ENCODE results near the gene HEATR3.

HEATR3 gene, protein sequence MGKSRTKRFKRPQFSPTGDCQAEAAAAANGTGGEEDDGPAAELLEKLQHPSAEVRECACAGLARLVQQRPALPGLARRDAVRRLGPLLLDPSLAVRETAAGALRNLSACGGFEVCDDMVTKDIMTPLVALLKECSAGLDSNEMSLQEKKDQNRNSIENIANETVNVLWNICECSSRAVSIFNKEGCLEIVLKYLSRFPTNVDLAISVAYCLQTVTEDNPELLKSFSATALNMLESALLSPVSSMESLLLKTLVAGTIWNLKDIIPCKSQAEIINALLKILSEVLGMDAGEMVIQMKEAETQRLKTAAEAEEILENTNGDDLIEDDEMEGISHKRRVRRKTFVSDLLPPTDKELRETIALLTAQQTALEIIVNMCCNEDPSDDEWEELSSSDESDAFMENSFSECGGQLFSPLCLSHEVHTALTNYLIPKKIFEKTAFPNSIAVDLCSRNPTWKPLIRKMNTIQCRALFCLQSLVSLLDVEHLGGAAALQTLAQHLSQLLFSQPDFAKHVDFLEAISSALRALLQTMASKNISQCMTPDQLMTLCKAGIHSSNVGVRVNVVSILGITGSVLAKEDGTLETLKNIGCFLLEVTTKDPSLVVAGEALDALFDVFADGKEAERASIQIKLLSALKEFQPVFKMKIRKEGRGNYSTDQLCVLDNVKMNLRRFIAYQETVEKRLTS

DNA sequence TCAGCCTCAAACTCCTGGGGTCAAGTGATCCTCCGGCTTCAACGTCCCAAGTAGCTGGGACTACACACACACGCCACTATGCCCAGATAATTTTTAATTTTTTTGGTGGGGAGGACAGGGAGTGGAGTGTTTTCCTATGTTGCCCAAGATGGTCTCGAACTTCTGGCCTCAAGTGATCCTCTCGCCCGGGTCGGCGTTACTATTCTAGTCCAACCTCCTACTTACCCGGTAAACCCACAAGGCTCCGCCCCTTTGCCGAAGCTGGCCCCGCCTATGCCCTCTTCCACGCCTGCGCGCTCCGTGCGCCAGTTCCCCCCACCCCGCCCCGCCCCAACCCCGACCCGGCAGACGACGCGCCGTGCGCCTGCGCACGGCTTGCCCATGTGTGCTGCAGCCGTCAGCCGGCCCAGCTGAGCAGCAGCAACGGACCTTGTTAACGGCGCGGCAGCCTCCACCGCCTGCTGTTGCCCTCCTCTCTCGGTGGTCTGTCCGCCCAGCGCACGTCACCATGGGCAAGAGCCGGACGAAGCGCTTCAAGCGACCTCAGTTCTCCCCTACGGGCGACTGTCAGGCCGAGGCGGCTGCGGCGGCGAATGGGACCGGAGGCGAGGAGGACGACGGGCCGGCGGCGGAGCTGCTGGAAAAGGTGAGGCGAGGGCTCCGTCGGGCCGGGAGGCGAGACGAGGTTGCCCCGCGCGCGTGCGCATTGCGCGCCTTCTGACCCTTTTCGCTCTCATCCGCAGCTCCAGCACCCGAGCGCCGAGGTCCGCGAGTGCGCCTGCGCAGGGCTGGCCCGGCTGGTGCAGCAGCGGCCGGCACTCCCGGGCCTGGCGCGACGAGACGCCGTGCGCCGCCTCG, at the start of gene HEATR3:
Gene HEATR3, plus strand, starts transcription at position 347 of the 858 bp plus-strand sequence. Its CDS starts 162 bp downstream, at position 509.
- peak; percentile 89 for DNase-seq (ENCODE audit: low spot score)

DNA sequence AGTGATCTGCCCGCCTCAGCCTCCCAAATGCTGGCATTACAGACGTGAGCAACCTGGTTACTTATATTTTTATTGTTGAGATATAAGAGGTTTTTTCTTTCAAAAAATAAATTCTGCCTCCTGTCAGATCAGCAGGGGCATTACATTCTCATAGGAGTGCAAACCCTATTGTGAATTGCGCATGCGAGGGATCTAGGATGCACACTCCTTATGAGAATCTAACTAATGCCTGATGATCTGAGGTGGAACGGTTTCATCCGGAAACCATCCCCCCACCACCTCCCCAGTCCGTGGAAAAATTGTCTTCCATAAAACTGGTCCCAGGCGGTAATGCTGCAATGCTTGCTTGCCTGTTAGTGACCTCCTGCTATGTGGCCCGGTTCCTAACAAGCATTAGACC, 48.2 kb upstream of the HEATR3 start:
- no peak for DNase-seq (ENCODE audit: low spot score)

DNA sequence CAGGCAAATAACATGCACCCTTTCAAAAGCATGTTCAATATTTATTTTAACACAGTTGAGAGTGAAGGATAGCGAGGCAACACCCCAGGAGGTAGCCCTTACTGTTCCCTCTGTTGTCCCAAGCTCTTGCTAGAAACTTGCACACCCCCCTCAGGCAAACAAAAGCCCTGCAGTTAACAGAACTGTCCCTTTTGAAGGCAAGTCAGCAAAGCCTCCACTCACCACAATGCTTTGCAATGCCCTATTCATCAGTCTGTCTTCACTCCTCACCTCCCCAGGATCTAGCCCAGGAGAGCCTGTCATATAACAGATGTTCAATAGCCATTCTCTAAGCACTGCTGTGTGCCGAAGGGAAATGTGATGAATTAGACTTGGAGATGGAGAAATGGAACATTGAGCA, 44.2 kb upstream of the HEATR3 start:
- DNase-seq (ENCODE audit: low spot score) = no peak

DNA sequence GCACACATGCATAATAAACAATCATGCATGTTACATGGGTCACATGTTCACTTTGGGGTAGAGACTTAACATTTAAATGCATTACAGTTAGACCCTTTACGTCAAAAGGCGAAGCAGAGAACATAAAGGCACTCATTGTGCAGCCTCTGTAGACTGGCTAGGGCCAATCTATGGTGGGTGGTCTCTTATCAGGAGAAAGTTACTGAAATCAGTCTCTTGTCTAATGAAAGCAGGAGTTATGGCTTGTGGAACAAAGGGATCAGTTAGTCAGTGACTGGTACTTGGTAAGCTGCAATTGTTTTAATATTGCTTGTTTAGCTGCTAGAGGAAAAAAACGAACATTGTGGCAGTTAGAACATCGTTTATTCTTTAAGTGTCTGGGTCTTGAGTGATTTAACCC, 42.1 kb upstream of the HEATR3 start:
- no peak for DNase-seq (ENCODE audit: low spot score)

DNA sequence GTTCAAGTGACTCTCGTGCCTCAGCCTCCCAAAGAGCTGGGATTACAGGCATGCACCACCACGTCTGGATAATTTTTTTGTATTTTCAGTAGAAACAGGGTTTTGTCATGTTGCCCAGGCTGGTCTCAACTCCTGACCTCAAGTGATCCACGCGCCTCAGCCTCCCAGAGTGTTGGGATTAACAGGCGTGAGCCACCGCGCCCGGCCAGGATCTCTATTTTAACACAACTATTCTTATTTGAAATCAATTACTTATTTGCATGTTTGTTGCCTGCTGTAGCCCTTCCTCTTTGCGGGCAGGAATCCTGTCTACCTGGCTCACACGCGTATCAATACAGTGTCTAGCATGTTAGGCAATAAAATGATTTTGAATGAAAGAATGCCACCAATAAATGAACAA, 41.6 kb upstream of the HEATR3 start:
- no peak for DNase-seq (ENCODE audit: low spot score)

DNA sequence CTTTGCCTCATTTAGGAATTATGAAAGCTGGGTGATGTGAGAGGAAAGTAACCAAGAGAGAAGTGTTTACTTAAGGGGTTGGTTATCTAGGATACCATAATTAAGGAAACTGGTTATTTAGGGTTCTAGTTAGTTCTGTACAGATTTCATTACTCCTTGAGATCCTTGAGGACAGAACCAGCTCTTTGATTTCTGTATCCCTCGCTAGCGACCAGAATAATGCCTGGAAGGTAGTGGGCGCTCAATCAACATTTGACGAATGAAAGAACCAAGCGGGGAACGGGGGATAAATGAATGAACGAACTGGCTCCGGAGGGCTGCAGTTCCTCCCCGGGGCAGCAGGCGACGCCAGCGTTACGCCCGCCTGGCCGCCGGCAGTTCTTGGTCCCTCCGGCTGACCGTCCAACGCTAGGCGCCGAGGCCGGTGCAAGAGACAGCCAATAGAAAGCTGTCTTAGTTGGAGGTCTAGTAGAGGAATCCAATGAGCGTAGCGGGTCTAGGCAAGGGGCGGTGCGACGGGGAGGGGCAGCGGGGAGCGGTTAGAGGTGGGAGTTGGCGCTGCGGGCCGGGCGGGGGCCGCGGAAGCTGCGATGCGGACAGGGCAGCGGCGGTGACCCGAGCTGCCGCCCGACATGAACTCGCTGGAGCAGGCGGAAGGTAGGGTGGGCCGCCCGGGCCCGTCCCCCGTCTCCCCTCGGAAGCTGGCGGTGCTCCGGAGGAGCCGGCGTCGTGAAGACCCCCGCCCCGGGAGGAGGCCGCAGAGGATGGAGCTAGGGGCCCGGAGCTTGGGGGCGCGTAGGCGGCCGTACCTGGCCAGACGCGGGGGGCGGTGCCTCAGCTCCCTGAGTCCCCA, 40.9 kb upstream of the HEATR3 start, which contains the start of gene CNEP1R1:
Gene CNEP1R1, plus strand, starts transcription at position 542 of the 853 bp plus-strand sequence. Its CDS starts 91 bp downstream, at position 633.
- DNase-seq (ENCODE audit: low spot score) = peak; percentile 94

DNA sequence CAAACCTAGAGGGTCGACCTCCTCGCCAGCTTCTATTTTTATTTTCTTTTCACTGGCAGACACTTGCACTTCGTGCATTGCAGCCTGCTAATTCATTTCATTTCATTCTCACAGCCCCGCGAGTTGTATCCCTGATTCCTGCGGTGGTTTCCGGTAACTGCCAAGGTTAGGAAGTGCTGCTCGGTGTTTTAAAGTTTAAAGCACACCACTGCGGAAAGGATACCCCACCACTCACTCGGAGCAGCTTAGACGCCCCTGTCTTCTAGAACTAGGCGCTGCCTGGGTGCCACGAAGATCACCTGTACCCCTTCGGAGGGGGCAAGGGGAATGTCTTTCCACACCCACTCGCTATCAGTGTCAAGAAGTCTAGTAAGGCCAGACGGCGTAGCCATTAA, 40.2 kb upstream of the HEATR3 start:
- no peak for DNase-seq (ENCODE audit: low spot score)

DNA sequence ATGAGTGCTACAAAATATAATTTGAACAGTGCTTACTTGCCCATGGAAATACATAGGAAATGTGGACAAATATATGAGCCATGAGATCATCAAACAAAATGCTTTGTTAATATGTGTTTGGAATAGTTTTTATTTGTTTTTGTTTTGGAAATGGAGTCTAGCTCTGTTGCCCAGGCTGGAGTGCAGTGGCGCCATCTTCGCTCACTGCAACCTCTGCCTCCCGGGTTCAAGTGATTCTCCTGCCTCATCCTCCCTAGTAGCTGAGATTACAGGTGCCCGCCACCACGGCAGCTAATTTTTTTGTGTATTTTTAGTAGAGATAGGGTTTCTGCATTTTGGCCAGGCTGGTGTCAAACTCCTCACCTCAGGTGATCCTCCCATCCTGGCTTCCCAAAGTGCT, 37.9 kb upstream of the HEATR3 start:
- no peak for DNase-seq (ENCODE audit: low spot score)

DNA sequence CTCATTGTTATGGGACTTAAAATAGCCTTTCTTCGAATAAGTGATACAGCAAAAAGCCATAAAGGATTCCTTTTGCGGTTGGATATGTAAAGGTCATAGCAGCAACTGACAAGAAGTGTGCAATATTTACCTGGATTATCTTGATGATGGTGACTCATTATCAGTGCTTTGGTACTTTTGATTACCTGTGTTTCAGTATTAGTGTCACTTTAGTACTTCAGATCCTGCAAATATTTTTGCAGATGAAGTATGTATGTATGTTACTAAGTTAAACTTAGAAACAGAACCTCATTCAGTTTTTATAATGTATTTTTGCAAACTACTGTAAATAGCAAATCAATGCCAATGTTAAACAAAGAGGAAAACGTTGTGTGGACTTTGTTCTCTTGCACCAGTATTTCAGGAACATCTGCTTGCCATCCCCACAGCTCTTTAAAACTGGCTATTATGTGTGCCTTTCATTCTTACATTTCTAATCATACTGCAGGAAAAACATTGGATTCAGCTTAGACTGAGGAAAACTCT, 30.2 kb upstream of the HEATR3 start:
- no peak for DNase-seq (ENCODE audit: low spot score)

DNA sequence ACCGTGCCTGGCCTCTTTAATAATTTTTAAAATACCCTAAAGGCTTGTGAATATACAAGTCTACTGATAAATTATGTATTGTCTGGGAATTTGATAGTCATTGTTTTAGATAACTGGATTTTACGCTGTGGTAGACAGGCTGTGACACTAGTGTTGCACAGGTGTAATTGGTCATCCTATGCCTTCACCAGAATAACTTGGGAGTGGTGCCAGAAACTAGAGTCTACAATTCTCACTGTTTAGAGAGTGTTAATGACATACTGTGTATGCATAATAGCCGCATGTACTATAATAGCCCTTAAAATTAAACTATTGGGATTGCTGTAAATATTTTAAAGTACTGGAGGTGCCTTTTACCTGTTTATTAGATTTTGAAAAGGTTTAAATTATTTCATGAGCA, 29.3 kb upstream of the HEATR3 start:
- DNase-seq (ENCODE audit: low spot score) = no peak

DNA sequence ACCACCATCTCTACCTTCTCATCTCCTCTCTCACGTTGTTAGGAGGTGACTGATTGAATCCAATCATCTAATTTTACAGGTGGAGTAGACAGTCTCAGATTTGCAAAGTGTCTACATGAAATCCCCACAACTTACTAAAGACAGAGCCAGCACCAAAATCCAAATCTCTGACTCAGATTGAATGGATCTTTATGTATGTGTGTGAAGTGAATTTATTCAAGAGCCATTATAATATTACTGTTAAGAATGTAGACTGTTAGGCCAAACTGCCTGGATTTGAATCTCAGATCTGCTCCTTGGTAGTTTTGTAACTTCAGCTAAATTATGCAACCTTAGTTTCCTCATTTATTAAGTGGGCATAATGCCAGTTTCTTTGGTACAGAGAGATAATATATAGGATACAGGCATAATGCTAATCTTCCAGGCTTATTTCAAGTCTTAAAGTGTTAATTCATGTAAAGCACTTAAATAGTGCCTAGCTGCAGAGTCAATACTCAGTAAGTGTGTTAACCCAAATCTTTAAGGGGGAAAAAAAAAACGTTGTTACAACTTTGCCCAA, 28.0 kb upstream of the HEATR3 start:
- no peak for DNase-seq (ENCODE audit: low spot score)

DNA sequence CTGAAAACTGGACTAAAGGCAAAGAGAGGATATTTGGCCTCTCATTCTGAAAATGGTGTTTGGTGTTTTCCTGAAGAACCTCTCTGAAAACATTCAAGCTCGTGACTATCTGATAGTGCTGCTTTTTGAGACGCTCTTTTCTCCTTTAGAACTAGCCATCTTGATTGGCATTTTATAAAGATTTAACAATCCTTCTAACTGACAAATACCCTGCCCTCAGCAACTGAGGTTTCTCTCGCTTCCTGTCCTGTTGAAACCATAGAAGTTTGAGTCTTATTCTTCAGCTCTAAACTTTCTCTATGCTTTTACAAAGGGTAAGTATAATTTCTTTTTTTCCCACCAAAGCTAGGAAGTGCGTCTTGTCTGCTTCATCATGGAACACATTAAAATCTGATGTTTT, 27.5 kb upstream of the HEATR3 start:
- DNase-seq (ENCODE audit: low spot score) = no peak

DNA sequence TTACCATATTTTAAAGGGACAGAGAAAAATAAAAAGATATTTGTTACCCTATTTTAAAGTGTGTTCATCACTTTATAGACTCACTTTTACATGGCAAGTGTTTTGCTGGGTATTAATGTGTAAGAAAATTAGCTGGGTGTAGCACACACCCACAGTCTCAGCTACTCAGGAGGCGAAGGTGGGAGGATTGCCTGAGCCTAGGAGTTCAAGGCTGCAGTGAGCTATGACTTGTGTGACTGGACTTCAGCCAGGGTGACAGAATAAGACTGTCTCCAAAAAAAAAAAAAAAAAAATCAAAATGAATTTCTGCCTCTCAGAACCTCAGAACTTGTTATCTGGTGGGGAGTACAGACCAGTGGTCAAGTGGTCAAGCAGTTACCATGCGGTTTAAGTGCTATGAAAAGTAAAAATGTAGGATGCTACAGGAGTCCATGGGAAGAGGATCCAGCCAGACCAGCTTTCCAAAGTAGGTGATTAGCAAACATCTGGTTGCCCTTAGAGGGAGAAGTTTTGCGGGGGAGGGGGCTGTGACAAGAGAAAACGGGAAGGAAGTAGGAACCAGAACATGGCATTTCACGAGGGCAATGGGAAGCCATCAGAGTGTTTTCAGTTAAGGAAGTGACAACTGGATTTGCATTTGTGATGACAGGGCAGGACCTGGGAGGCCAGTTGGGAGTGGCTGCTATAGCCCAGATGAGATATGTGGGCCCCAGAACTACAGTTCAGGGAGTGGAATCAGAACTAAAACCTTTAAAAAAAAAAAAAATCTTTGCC, 26.8 kb upstream of the HEATR3 start:
- DNase-seq (ENCODE audit: low spot score) = no peak

DNA sequence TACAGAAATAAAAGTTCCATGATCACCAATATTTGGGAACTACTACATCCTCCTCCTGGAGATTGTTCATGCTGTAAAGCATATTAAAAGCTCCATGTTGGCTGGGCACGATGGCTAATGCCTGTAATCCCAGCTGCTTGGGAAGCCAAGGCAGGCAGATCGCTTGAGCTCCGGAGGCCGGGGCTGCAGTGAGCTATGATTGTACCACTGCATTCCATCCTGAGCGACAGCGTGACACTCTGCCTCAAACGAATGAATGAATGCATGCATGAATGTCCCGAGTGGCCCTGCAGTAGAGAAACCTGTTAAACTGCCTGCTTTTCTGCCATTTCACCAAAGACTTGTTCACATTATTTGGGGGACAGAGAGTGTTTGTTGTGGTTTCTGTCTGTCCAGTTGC, 25.8 kb upstream of the HEATR3 start:
- DNase-seq (ENCODE audit: low spot score) = no peak

DNA sequence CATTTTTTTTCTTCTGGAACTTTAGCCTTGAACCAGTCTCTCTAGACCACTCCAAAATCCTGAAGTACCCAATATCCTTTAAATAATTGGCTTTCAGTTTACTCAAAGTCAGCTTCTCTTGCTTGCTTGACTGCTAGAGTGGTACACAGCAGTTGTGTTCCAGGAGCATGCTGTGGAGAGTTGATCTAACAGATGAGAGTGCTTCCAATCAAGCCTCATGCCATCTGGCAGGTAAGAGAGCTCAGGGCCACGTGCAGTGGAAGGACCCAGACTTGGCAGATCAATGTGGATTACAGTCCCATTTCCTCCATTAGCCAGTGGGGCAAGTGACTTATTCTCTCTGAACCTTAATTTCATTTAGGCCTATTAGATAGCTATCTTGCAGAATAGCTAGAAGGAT, 25.1 kb upstream of the HEATR3 start:
- no peak for DNase-seq (ENCODE audit: low spot score)

DNA sequence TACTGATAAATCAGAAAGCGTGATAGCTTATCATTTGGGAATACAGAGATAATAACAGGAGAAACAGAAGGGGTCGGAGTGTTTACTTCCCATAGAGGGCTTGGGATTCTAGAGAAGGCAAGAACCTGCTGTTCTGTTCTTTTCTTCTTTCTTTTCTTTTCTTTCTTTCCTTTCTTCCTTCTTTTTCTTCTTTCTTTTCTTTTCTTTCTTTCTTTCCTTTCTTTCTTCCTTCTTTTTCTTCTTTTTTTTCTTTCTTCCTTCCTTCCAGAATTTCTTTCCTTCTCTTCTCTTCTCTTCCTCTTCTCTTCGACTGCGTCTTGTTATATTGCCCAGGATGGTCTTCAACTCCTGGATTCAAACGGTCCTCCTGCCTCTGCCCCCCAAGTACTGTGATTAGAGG, 22.4 kb upstream of the HEATR3 start:
- DNase-seq (ENCODE audit: low spot score) = no peak

DNA sequence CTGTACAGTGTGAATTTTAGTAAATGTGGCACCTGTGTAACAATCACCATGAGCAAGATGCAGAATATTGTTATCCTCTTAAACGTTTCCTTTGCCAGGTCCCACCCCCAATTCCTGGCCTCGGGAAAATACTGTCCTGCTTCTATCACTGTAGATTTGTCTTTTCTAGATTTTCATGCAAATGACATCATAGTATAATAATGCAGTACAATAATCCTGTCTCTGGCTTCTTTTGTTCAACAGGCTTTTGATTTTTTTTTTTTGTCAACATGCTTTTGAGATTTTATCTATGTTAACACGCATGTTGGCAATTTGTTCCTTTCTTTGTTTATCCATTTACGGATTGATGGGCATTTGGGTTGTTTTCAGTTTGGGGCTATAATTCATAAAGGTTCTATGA, 20.4 kb upstream of the HEATR3 start:
- DNase-seq (ENCODE audit: low spot score) = no peak

DNA sequence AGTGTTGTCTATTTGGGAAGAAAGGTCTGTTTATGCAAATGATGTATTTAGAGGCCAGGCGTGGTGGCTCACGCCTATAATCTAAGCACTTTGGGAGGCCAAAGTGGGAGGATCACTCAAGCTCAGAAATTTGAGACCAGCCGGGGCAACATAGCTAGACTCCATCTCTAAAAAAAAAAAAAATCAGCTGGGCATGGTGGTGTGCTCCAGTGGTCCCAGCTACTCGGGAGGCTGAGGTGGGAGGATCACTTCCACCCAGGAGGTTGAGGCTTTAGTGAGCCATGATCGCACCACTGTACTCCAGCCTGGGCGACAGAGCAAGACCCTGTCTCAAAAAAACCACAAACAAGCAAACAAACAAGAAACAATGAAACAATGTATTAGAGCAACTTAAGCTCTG, 18.9 kb upstream of the HEATR3 start:
- DNase-seq (ENCODE audit: low spot score) = no peak

DNA sequence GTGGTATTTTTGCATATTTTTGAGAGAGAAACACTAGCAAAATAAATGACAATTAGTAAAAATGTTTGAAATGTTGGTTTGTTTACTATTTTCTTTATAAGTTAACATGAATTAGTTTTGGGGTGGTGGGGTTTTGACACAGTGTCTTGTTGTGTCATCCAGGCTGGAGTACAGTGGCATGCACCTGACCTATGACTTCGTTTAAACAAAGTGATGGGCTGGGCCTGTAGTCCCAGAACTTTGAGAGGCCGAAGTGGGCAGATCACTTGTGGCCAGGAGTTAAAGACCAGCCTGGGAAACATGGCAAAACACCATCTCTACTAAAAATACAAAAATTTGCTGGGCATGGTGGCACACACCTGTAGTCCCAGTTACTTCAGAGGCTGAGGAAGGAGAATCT, 17.9 kb upstream of the HEATR3 start:
- no peak for DNase-seq (ENCODE audit: low spot score)

DNA sequence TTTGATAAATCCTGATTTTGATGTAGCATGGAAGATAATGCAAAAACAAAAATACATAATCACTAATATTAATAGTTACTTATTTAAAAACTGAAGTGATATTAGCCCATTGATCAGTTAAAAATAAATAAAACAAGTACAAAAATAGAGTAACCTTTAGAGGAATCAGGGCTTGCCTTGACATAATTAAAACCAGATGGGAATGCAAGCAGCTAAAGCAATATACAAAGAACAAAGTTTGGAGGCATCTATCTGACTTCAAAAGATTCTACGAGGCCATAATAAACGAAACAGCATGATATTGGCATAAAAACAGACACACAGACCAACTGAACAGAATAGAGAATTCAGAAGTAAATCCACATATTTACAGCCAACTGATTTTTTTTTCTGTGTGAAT, 15.0 kb upstream of the HEATR3 start:
- no peak for DNase-seq (ENCODE audit: low spot score)
